GM13977 (cell line): ENCODE measurements around the gene KDF1.
A peak's percentile ranks its signal among the peaks of the same experiment; 100 is the strongest.

Experiments
- DNase-seq: peaks from one replicate; pipeline ENCODE4 v3.0.0; 2012; ENCODE audit warnings: low spot score
- CTCF ChIP-seq: IDR thresholded peaks from 2 replicates; pipeline ENCODE4 v1.5.1; 2012; ENCODE audit warnings: mild to moderate bottlenecking, control low read depth; ENCODE audit not compliant: insufficient read depth; ENCODE audit errors: extremely low read depth, missing control alignments
- in situ Hi-C: fragments of 300-500 bp; cut with MboI; formaldehyde crosslinking; loops from one replicate; pipeline ENCODE4 v1.12.0; 2022; ENCODE audit warnings: low sequenced_read_pairs, low pct_unique_long_range_greater_than_20kb, mixed read lengths, inconsistent platforms; ENCODE audit not compliant: unreplicated experiment

Gene KDF1

DNA sequence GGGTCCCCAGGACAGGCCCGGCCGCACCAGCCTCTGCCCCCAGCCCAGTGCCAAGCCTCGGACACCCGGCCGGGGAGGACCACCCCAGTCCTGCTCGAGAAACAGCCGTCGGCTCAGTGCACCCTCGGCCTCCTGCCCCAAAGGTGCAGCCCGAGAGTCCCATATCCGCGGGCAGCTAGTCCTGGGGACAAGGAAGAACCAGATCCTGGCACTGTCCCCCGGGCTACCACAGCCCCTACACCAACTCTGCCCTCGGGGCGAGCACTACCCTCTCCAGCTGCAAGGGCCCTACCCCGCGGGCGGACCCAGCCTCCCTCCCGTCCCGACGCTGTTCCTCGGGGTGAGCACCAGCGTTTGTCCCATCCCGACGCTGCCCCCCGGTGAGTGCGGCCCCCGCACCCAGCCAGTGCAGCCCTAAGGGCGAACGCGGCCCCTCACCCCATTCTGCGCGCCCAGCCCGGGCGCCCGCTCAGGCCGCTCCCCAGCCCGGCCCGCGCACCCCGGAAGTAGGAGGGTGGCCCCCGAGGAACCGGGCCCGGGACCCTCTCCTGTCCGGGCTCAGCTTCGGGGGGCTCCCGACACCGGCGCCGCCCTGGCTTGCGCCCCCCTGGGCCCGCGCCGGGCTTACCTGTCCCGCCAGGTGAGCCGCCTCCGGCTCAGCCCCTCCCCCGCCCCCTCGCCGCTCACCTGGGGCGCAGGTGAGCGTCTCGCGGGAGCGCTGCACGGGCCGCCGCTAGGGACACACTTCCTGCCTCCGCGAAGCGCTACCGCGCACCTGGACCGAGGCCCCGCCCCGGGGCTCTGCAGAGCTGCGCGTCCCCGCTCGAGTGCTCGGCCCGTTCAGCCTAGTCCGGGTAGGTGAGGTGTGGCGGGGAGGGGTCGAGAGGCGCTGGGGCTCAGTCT, at the start of gene KDF1:
KDF1 (minus strand) TSS at position 747 of the 903 bp plus-strand sequence. CDS start 8,088 bp downstream, outside the sequence.
- in situ Hi-C loops, result no loop called here
- peak; percentile 47 for DNase-seq
- TF ChIP-seq CTCF, result no peak

DNA sequence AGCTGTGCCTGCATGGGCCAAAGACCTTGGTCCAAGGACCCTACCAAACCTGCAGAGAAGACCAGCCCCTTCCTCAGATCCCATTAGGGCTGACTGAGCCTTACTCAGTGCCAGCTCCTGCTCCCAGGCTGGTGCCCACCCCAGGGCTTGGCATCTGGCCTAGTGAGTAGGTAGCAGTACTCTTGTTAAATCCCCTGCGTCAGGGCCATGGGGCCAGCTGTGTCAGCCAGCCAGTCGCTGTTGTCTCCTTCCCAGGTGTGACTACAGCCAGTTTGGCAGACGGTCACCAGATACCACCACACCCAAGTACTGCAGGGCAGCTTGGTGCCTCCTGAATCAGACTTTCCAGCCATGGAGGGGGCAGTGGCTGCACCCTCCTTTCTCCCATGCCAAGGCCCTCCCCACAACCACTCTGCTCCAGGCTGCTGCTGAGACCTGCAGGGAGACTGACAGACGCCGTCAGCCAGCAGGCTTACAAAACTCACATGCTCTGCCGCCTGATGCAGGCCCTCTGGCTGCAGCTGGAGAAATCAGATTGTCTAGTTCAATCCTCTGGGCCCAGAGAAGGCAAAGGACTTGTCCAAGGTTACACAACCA, 49.4 kb upstream of the KDF1 start:
- DNase-seq, result no peak
- TF ChIP-seq CTCF, result no peak
- in situ Hi-C loops, result no loop called here

- peak; percentile 17 for DNase-seq
- in situ Hi-C loops, result no loop called here
- no peak for TF ChIP-seq CTCF
Measured at GRCh38 chr1:27007909-27008582, 47.8 kb upstream of the KDF1 start.

DNA sequence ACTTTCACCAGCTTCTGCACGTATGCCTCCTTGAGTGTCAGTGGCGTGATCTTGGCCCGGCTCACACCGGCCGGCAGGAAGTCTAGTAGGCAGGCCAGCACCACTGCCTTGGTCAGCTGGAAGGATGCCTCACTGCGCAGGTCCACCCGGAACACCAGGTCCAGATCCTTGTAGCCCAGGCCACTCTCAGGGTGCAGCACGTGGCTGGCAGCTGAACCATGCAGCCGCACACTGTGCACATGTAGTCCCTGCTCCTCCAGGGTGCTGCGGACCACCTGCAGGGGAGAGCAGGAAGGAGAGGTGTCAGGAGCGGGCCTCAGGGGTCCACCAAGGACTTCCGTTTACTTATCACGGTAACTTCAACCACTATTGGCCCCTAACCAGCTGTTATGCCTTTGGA, 46.4 kb upstream of the KDF1 start:
- DNase-seq, result no peak
- TF ChIP-seq CTCF, result no peak
- in situ Hi-C loops, result no loop called here

- DNase-seq, result no peak
- no peak for TF ChIP-seq CTCF
- in situ Hi-C loops, result no loop called here
Measured at GRCh38 chr1:27005648-27006496, 45.6 kb upstream of the KDF1 start.

- TF ChIP-seq CTCF, result no peak
- DNase-seq, result no peak
- in situ Hi-C loops, result no loop called here
Measured at GRCh38 chr1:27005166-27005530, 44.9 kb upstream of the KDF1 start.
